Body of pancreas (tissue), 4 donors: Measurements from ENCODE around the gene ITGB4. TPM values are rescaled to one million over a fixed set of nuclear protein-coding genes. Genes with fewer than 3 reads are reported as not detected.

ENCODE experiments used
- ATAC-seq: fragments of 150-250 bp; one replicate; pipeline ENCODE4 v1.9.1; 2016
- DNase-seq, 4 donors: peaks; one replicate each; pipeline ENCODE4 v3.0.0-alpha.2; 2019
- H3K27ac ChIP-seq, 4 donors: fragments of 200-600 bp; sonication (generic); 1 replicate in 3 of 4; 2 replicates in 1 of 4; pipeline versions ENCODE4 v1.5.1 to v1.6.1; 2016 to 2019; ENCODE audit warnings: mild to moderate bottlenecking in 1 of 4, mixed read lengths in 1 of 4, moderate library complexity in 1 of 4
- H3K27me3 ChIP-seq, 2 donors: fragments of 200-600 bp; sonication (generic); one replicate each; pipeline ENCODE4 v1.6.0; 2016; ENCODE audit warnings: mild to moderate bottlenecking in 1 of 2
- H3K36me3 ChIP-seq, 2 donors: fragments of 200-600 bp; sonication (generic); replicated peaks in 1 of 2; 2 replicates each; pipeline ENCODE4 v1.5.1; 2016; ENCODE audit warnings: low read depth in 2 of 2; ENCODE audit not compliant: insufficient read depth in 1 of 2
- H3K4me1 ChIP-seq: fragments of 200-600 bp; sonication (generic); one replicate; pipeline ENCODE4 v1.6.0; 2016
- H3K4me3 ChIP-seq, 2 donors: fragments of 200-600 bp; sonication (generic); 1 replicate in 1 of 2; 2 replicates in 1 of 2; pipeline ENCODE4 v1.5.1; 2016 to 2019
- H3K9me3 ChIP-seq, 3 donors: fragments of 200-600 bp; sonication (generic); 1 replicate in 2 of 3; 2 replicates in 1 of 3; pipeline ENCODE4 v1.5.1; 2016
- POLR2A ChIP-seq, 3 donors: fragments of 450-650 bp; IDR thresholded peaks; one replicate each; pipeline ENCODE4 v1.6.1; 2016; ENCODE audit warnings: antibody characterized with exemption in 3 of 3, mild to moderate bottlenecking in 2 of 3
- WGBS, 2 donors: methylation state at CpG; one replicate each; pipeline ENCODE4 v1.1.5; 2017; 5-methylcytosine and 5-hydroxymethylcytosine counted together
- intact Hi-C: fragments of 100-400 bp; cut with DNase I; formaldehyde crosslinking; loops from one replicate; pipeline ENCODE4 v1.15.1; 2023
- total RNA-seq, 2 donors: library from RNA; depleted of rRNA; stranded (reverse); fragments of >200 nt; gene quantifications; one replicate each; pipeline ENCODE4 v1.1.0, GENCODE V29; 2016
- TF ChIP-seq, protein P1 (sequence below), 7 experiments: fragments of 450-650 bp in 4 of 7; fragments of 200-600 bp in 3 of 7; sonication (generic) in 3 of 7; IDR thresholded peaks; one replicate each; pipeline ENCODE4 v1.5.1; 2016 to 2019; ENCODE audit warnings: antibody characterized with exemption in 7 of 7

The ITGB4 gene
- total RNA-seq, 2 donors from 2014 or later, result 25.1 to 33.7 TPM

DNA sequence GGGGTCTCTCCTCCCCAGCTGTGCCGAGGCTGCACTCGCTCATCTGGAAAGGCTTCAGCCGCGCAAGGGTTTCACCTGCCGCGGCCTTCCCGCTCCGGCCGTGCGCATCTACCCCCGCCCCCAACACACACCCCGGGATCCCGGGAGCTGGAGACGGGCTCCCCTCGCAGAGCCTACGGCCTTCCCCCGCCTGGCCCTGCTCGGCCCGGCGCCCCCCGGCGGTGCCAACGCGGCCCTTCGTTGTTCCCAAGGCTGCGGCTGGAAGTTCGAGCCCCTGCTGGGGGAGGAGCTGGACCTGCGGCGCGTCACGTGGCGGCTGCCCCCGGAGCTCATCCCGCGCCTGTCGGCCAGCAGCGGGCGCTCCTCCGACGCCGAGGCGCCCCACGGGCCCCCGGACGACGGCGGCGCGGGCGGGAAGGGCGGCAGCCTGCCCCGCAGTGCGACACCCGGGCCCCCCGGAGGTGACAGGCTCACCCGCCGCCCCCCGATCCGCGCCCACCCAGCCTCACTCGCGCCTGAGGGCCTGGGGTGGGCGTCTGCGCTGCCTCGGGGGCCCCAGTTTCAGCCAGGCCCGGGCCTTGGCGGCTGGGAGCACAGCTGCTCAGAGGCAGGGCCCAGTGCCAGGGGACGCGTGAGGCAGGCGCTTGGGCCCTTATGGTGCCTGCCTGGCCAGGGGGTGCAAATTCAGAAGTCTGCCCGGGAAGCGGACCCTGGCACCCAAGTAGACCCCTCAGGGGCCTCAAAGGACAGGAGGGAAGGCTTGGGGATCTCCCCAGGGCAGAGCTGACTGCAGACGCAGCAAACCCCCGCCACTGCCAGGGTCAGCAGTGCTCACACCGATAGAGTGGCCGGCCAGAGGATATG lies 32.5 kb downstream of the ITGB4 start:
- intact Hi-C loops, result no loop called here
- 10 to 83% methylated on average over 4 to 50 of the region's 76 CpGs for WGBS, 2 donors

DNA sequence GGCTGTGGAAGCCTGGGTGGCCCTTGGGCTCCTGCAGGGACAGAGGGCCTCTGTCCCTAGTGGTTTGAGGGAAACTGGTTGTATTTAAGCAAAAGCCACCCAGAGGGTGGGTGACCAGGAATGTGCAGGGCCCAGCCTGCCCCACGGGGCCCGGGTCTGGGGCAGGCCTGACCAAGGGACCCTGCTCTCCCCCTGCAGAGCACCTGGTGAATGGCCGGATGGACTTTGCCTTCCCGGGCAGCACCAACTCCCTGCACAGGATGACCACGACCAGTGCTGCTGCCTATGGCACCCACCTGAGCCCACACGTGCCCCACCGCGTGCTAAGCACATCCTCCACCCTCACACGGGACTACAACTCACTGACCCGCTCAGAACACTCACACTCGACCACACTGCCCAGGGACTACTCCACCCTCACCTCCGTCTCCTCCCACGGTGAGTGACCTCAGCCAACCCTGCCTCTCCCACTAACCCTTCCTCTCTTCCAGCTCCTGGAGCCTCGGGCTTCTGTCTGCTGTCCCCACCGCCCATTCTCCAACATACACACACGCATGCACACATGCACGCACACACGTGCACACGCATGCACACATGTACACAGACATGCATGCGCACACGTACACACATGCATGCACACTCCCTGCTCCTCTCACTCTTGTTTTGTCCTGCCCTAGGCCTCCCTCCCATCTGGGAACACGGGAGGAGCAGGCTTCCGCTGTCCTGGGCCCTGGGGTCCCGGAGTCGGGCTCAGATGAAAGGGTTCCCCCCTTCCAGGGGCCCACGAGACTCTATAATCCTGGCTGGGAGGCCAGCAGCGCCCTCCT lies 33.3 kb downstream of the ITGB4 start:
- no peaks in the 10 kb centered on the region for H3K36me3 ChIP-seq
- peaks cover 19% of the 10 kb centered on the region for H3K4me1 ChIP-seq
- TF ChIP-seq, protein P1, sequence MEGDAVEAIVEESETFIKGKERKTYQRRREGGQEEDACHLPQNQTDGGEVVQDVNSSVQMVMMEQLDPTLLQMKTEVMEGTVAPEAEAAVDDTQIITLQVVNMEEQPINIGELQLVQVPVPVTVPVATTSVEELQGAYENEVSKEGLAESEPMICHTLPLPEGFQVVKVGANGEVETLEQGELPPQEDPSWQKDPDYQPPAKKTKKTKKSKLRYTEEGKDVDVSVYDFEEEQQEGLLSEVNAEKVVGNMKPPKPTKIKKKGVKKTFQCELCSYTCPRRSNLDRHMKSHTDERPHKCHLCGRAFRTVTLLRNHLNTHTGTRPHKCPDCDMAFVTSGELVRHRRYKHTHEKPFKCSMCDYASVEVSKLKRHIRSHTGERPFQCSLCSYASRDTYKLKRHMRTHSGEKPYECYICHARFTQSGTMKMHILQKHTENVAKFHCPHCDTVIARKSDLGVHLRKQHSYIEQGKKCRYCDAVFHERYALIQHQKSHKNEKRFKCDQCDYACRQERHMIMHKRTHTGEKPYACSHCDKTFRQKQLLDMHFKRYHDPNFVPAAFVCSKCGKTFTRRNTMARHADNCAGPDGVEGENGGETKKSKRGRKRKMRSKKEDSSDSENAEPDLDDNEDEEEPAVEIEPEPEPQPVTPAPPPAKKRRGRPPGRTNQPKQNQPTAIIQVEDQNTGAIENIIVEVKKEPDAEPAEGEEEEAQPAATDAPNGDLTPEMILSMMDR (IDR thresholded peaks at IDR 0.05), result no peak
- no peak for TF ChIP-seq POLR2A (IDR thresholded peaks at IDR 0.05)
- peak overlapping the region in 3 of 4 donors; percentile 46 to 66 (median 54) for H3K27ac ChIP-seq
- ATAC-seq (no peak), DNase-seq (no peak)
- no peaks in the 10 kb centered on the region for H3K27me3 ChIP-seq
- WGBS, 2 donors, result 78 to 81% methylated on average over 21 to 27 of the region's 27 CpGs
- no peak overlapping the region for H3K4me3 ChIP-seq
- intact Hi-C loops, result loop anchor here (5.0 kb wide), 1 partner anchor 82 kb away; no protein-coding TSS in a partner anchor
- no peaks in the 10 kb centered on the region for H3K9me3 ChIP-seq

More for the DNA sequence above, 32.5 kb downstream of the ITGB4 start:
- Histone ChIP-seq H3K36me3 (no peaks in the 10 kb centered on the region), H3K9me3 (no peaks in the 10 kb centered on the region), H3K27me3 (no peaks in the 10 kb centered on the region), H3K4me1 (peaks cover 21% of the 10 kb centered on the region), H3K4me3 (no peak overlapping the region), H3K27ac (peak overlapping the region in 3 of 4 donors; percentile 46 to 66 (median 54))
- TF ChIP-seq, protein P1 (IDR thresholded peaks at IDR 0.05), result peak; percentile 24 to 74 (median 51)
- TF ChIP-seq POLR2A (IDR thresholded peaks at IDR 0.05), result no peak
- DNase-seq, result peak; percentile 65 to 77 (median 70)
- peak; percentile 74 for ATAC-seq

DNA sequence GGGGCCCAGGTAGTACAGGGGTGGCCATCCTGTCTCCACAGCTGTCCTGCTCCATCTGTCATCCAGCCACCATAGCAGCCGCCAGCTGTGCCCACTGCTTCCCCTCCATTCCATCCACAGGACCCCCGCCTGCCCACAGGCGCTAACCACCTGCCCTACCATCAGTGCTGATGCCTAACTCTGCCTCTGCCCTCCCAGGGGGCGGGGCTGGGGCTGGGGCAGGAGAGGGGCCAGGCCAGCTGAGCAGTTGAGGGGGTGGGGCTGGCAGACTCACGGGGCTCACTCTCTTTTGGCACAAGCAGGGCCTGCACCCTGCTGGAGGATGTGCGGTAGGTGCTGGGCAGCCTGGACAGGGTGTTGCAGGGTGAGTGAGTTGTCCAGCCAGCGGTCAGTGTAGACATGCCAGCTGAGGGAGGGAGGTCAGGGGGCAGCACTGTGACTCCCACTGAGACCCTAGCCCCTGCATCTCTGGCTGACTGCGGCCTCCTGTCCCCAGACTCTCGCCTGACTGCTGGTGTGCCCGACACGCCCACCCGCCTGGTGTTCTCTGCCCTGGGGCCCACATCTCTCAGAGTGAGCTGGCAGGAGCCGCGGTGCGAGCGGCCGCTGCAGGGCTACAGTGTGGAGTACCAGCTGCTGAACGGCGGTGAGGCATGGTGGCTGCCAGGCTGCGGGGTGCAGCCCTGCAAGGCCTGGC lies 34.1 kb downstream of the ITGB4 start:
- H3K27me3 ChIP-seq, result no peaks in the 10 kb centered on the region
- TF ChIP-seq POLR2A (IDR thresholded peaks at IDR 0.05), result no peak
- TF ChIP-seq, protein P1 (IDR thresholded peaks at IDR 0.05), result no peak
- H3K4me3 ChIP-seq, result no peak overlapping the region
- ATAC-seq (no peak), DNase-seq (no peak)
- H3K27ac ChIP-seq, result no peak overlapping the region
- no peaks in the 10 kb centered on the region for H3K36me3 ChIP-seq
- H3K9me3 ChIP-seq, result no peaks in the 10 kb centered on the region
- WGBS, 2 donors, result 83 to 100% methylated on average over 3 to 20 of the region's 20 CpGs
- intact Hi-C loops, result loop anchor here (5.0 kb wide), 1 partner anchor 83 kb away; no protein-coding TSS in a partner anchor
- H3K4me1 ChIP-seq, result peaks cover 14% of the 10 kb centered on the region

DNA sequence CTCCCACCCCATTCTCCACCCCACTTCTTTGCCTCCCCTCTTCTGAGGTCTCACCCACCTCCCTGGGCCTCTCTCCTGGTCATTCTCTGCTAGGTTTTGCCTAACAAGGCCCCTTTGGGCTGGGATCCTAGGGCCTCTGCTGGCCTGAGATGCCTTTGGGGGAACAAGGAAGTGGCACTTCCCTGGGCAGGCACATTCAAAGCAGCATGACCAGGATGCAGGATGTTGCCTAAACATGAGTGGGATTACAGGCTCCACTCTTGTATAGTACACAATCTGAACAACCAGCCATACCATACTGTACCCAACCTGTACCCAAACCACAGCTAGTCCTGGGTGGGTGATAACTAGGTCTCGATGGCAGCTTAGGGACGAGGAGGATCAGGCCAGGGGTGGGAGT lies 34.7 kb downstream of the ITGB4 start:
- no peak overlapping the region for H3K27ac ChIP-seq
- no peak for DNase-seq
- H3K9me3 ChIP-seq, result no peaks in the 10 kb centered on the region
- H3K27me3 ChIP-seq, result no peaks in the 10 kb centered on the region
- TF ChIP-seq POLR2A (IDR thresholded peaks at IDR 0.05), result no peak
- TF ChIP-seq, protein P1 (IDR thresholded peaks at IDR 0.05), result no peak
- H3K4me3 ChIP-seq, result no peak overlapping the region
- peaks cover 14% of the 10 kb centered on the region for H3K4me1 ChIP-seq
- ATAC-seq, result no peak
- whole genome bisulfite sequencing, 2 donors, result 90 to 100% methylated on average over 2 of the region's 2 CpGs
- intact Hi-C loops, result loop anchor here (5.0 kb wide), 1 partner anchor 84 kb away; no protein-coding TSS in a partner anchor
- H3K36me3 ChIP-seq, result no peaks in the 10 kb centered on the region
